Measurements from ENCODE around the gene TUBG2.

- TF ChIP-seq CTCF (IDR thresholded peaks at IDR 0.05; ENCODE audit: poor library complexity): no peak
- TF ChIP-seq EZH2 (IDR thresholded peaks at IDR 0.05; ENCODE audit: borderline replicate concordance): no peak
- TF ChIP-seq EZH2phosphoT487 (IDR thresholded peaks at IDR 0.05; ENCODE audit: low read depth, severe bottlenecking, unreplicated experiment): no peak
Observed at GRCh38 chr17:42669977-42670788, 11.1 kb downstream of the TUBG2 start.

Measured in hepatocyte (in vitro differentiated cells).